ENCODE results near the gene MPG. TPM values are rescaled to one million over a fixed set of nuclear protein-coding genes. Genes with fewer than 3 reads are reported as not detected.
A peak's percentile ranks its signal among the peaks of the same experiment; 100 is the strongest.
"Not testable (repeated sequence)": the region's sequence is repeated elsewhere in the genome, so short reads cannot be mapped to it uniquely, and the experiment has no call there.

Gene MPG
- total RNA-seq, 1 experiment from 2014 or later = 60.0 TPM

GRCh38 chr16:77807-78443, at the start of gene MPG (continued):
- TF ChIP-seq FOXK1 (CRISPR knock-in tag; IDR thresholded peaks at IDR 0.05) (peak; percentile 38; the same call in 1 of the 2 replicates), SP1 (CRISPR knock-in tag; conservative IDR thresholded peaks at IDR 0.05) (peak; percentile 62), USF1 (CRISPR knock-in tag; IDR thresholded peaks at IDR 0.05) (peak; percentile 83), PRRX2 (CRISPR knock-in tag; IDR thresholded peaks at IDR 0.05) (no peak), CBFB (CRISPR knock-in tag; IDR thresholded peaks at IDR 0.05; ENCODE audit: low read depth) (0 out of 2 replicates have a peak, but pooled peaks have one; percentile 63), MLX (CRISPR knock-in tag; IDR thresholded peaks at IDR 0.05) (no peak), NFE2L1 (CRISPR knock-in tag; IDR thresholded peaks at IDR 0.05) (no peak), IRF1 (CRISPR knock-in tag; IDR thresholded peaks at IDR 0.05) (0 out of 2 replicates have a peak, but pooled peaks have one; percentile 39), ZNF423 (CRISPR knock-in tag; IDR thresholded peaks at IDR 0.05) (peak; percentile 34; the same call in 1 of the 2 replicates)

- H3K4me3 Mint-ChIP-seq; CTCF ChIA-PET; ATAC-seq; H3K27me3 Mint-ChIP-seq (ENCODE audit: low read depth); H3K9me3 Mint-ChIP-seq; POLR2A ChIA-PET; H3K4me1 Mint-ChIP-seq; DNase-seq (ENCODE audit: low spot score); H3K36me3 Mint-ChIP-seq; H3K27ac Mint-ChIP-seq: not testable (repeated sequence)
These were observed 47.4 kb upstream of the MPG start for GRCh38 chr16:30627-31026.

- H3K27ac Mint-ChIP-seq; H3K4me3 Mint-ChIP-seq; H3K9me3 Mint-ChIP-seq; H3K36me3 Mint-ChIP-seq; ATAC-seq; CTCF ChIA-PET; H3K27me3 Mint-ChIP-seq (ENCODE audit: low read depth); POLR2A ChIA-PET; DNase-seq (ENCODE audit: low spot score); H3K4me1 Mint-ChIP-seq: not testable (repeated sequence)
These were observed 44.7 kb upstream of the MPG start for GRCh38 chr16:33154-33876.

- CTCF ChIA-PET = no interaction called here
- Mint-ChIP-seq H3K36me3 (peaks cover 8% of the 10 kb centered on the region; the same call in 1 of the 2 replicates), H3K4me3 (no peak overlapping the region), H3K4me1 (no peaks in the 10 kb centered on the region; the same call in 1 of the 2 replicates), H3K27ac (peak overlapping the region; percentile 3; the same call in 1 of the 2 replicates), H3K9me3 (no peaks in the 10 kb centered on the region), H3K27me3 (ENCODE audit: low read depth) (no peaks in the 10 kb centered on the region)
- no peak for TF ChIP-seq FOXP4 (CRISPR knock-in tag; IDR thresholded peaks at IDR 0.05)
- TF ChIP-seq MYBL2 (CRISPR knock-in tag; IDR thresholded peaks at IDR 0.05) = no peak
- TF ChIP-seq MXD4 (CRISPR knock-in tag; IDR thresholded peaks at IDR 0.05; ENCODE audit: borderline replicate concordance) = no peak
- TF ChIP-seq ZNF232 (CRISPR knock-in tag; IDR thresholded peaks at IDR 0.05) = no peak
- TF ChIP-seq ATF3 (CRISPR knock-in tag; conservative IDR thresholded peaks at IDR 0.05) = no peak
- TF ChIP-seq EMX1 (CRISPR knock-in tag; IDR thresholded peaks at IDR 0.05) = no peak
- TF ChIP-seq ZNF263 (CRISPR knock-in tag; IDR thresholded peaks at IDR 0.05; ENCODE audit: low read depth) = no peak
- no peak for TF ChIP-seq HMGA2 (CRISPR knock-in tag; IDR thresholded peaks at IDR 0.05)
- TF ChIP-seq GRHL2 (CRISPR knock-in tag; IDR thresholded peaks at IDR 0.05; ENCODE audit: insufficient replicate concordance, severe bottlenecking) = no peak
- DNase-seq (ENCODE audit: low spot score) = no peak
- POLR2A ChIA-PET = no interaction called here
- no peak for ATAC-seq
These were observed 44.0 kb upstream of the MPG start for GRCh38 chr16:33877-34647.

Measured in WTC11 (cell line).